Neural crest cell (in vitro differentiated cells): ENCODE data around the gene PRR22. TPM values are rescaled to one million over a fixed set of nuclear protein-coding genes. Genes with fewer than 3 reads are reported as not detected.
"Not testable (repeated sequence)": the region's sequence is repeated elsewhere in the genome, so short reads cannot be mapped to it uniquely, and the experiment has no call there.

Experiments used
- DNase-seq: peaks from one replicate; pipeline ENCODE4 v3.0.0; 2021; ENCODE audit warnings: low read depth, mixed read lengths, low spot score
- H3K27ac Mint-ChIP-seq: one replicate; pipeline ENCODE4 v1.8.0; 2021; ENCODE audit warnings: mild to moderate bottlenecking, mixed read lengths; ENCODE audit not compliant: unreplicated experiment
- H3K27me3 Mint-ChIP-seq: 2 replicates; pipeline ENCODE4 v1.8.0; 2021; ENCODE audit warnings: low read depth, mild to moderate bottlenecking, mixed read lengths
- H3K36me3 Mint-ChIP-seq: 2 replicates; pipeline ENCODE4 v1.8.0; 2021; ENCODE audit warnings: low read depth, mild to moderate bottlenecking, mixed read lengths
- H3K4me1 Mint-ChIP-seq: 2 replicates; pipeline ENCODE4 v1.8.0; 2021; ENCODE audit warnings: mixed read lengths
- H3K4me3 Mint-ChIP-seq: one replicate; pipeline ENCODE4 v1.8.0; 2021; ENCODE audit warnings: mild to moderate bottlenecking, mixed read lengths
- H3K9me3 Mint-ChIP-seq: 2 replicates; pipeline ENCODE4 v1.8.0; 2021; ENCODE audit warnings: mixed read lengths
- total RNA-seq: library from RNA; stranded (reverse); gene quantifications from 2 replicates; pipeline ENCODE4 v1.2.1, GENCODE V29; 2021
- TF ChIP-seq, protein P1 (sequence below): fragments of 200-600 bp; sonication (generic); conservative IDR thresholded peaks from 2 replicates; pipeline ENCODE4 v1.5.0; 2021; ENCODE audit warnings: antibody characterized with exemption, mild to moderate bottlenecking

Gene PRR22
- total RNA-seq, 1 donor from 2014 or later: 6.7 TPM

GRCh38 chr19:5753743-5754142, 30.8 kb downstream of the PRR22 start:
- Mint-ChIP-seq H3K36me3 (no peaks in the 10 kb centered on the region), H3K27ac (no peak overlapping the region), H3K9me3 (no peaks in the 10 kb centered on the region), H3K4me1 (no peaks in the 10 kb centered on the region), H3K4me3 (no peak overlapping the region), H3K27me3 (no peaks in the 10 kb centered on the region)
- TF ChIP-seq, protein P1, sequence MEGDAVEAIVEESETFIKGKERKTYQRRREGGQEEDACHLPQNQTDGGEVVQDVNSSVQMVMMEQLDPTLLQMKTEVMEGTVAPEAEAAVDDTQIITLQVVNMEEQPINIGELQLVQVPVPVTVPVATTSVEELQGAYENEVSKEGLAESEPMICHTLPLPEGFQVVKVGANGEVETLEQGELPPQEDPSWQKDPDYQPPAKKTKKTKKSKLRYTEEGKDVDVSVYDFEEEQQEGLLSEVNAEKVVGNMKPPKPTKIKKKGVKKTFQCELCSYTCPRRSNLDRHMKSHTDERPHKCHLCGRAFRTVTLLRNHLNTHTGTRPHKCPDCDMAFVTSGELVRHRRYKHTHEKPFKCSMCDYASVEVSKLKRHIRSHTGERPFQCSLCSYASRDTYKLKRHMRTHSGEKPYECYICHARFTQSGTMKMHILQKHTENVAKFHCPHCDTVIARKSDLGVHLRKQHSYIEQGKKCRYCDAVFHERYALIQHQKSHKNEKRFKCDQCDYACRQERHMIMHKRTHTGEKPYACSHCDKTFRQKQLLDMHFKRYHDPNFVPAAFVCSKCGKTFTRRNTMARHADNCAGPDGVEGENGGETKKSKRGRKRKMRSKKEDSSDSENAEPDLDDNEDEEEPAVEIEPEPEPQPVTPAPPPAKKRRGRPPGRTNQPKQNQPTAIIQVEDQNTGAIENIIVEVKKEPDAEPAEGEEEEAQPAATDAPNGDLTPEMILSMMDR: no peak
- no peak for DNase-seq

- Mint-ChIP-seq H3K27me3 (no peaks in the 10 kb centered on the region), H3K9me3 (no peaks in the 10 kb centered on the region), H3K4me1 (no peaks in the 10 kb centered on the region), H3K36me3 (no peaks in the 10 kb centered on the region), H3K27ac (no peak overlapping the region), H3K4me3 (no peak overlapping the region)
- TF ChIP-seq, protein P1: no peak
- DNase-seq: no peak
Measured at GRCh38 chr19:5751709-5752108, 32.8 kb downstream of the PRR22 start.

DNA sequence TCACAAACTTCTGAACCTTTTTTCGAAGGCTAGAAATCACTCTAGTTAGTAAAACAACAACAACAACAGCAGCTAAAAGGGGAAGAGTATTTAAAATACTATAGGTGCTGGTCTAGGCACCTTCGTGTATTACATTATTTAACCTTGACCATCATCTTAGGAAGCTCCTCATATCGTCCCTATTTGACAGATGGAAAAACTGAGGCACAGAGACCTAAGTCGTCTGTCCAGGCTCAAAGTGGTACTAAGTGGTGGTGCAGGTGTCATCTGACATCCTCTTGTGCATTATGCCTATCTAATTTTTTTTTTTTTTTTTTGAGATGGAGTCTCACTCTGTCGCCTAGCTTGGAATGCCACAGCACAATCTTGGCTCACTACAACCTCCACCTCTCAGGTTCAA, 35.0 kb downstream of the PRR22 start:
- no peaks in the 10 kb centered on the region for H3K36me3 Mint-ChIP-seq
- no peaks in the 10 kb centered on the region for H3K9me3 Mint-ChIP-seq
- no peak for DNase-seq
- peaks cover 6% of the 10 kb centered on the region for H3K27me3 Mint-ChIP-seq
- H3K4me1 Mint-ChIP-seq: no peaks in the 10 kb centered on the region
- H3K4me3 Mint-ChIP-seq: no peak overlapping the region
- TF ChIP-seq, protein P1: no peak
- no peak overlapping the region for H3K27ac Mint-ChIP-seq

- not testable (repeated sequence) for DNase-seq, H3K4me3 Mint-ChIP-seq, H3K9me3 Mint-ChIP-seq, H3K4me1 Mint-ChIP-seq, H3K27me3 Mint-ChIP-seq, H3K36me3 Mint-ChIP-seq, H3K27ac Mint-ChIP-seq
Measured at GRCh38 chr19:5748920-5749319, 35.6 kb downstream of the PRR22 start.

DNA sequence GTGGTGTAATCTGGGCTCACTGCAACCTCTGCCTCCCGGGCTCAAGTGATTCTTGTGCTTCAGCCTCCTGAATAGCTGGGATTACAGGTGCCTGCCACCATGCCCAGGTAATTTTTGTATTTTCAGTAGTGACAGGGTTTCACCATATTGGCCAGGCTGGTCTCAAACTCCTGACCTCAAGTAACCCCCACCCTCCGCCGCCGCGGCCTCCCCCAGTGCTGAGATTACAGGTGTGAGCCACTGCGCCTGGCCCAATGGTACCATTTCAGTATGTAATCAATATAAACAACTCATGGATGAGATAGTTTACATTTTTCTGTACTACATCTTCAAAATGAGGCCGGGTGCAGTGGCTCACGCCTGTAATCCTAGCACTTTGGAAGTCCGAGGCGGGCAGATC, 39.5 kb downstream of the PRR22 start:
- H3K36me3 Mint-ChIP-seq, H3K4me3 Mint-ChIP-seq, DNase-seq, H3K27ac Mint-ChIP-seq, H3K9me3 Mint-ChIP-seq, H3K4me1 Mint-ChIP-seq: not testable (repeated sequence)
- H3K27me3 Mint-ChIP-seq: peaks cover 17% of the 10 kb centered on the region

DNA sequence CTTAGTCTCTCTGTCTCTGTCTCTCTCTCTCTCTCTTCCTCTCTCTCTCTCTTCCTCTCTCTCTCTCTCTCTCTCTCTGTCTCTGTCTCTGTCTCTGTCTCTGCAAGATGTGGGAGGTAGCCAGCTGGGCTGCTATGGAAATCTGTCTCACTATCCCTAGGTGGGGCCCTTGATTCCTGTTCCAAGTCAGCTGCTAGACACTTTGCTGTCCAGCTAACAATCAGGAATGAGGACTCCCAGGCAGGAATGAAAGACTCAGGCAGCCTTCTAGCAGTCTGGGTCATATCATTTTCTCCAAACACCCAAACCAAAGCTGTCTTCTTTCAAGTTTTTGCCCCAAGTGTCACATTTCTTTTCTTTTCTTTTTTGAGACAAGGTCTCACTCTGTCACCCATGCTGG, 40.9 kb downstream of the PRR22 start:
- TF ChIP-seq, protein P1: no peak
- Mint-ChIP-seq H3K27ac (no peak overlapping the region), H3K4me3 (no peak overlapping the region), H3K4me1 (no peaks in the 10 kb centered on the region), H3K36me3 (no peaks in the 10 kb centered on the region), H3K9me3 (no peaks in the 10 kb centered on the region), H3K27me3 (peaks cover 17% of the 10 kb centered on the region)
- DNase-seq: no peak

DNA sequence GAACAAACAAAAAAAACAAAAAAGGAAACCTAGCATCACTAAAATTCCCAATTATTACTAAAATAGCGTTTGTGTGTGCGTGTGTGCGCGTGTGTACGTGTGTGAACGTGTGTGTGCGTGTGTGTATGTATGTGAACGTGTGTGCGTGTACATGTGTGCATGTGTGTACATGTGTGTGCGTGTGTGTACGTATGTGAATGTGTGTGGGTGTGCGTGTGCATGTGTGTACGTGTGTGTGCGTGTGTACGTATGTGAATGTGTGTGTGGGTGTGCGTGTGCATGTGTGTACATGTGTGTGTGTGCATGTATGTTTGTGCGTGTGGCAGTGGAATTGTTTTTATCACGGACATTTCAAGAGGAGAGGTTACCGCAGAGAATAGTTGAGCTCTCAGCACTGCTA, 42.5 kb downstream of the PRR22 start:
- H3K27me3 Mint-ChIP-seq: peaks cover 17% of the 10 kb centered on the region
- no peaks in the 10 kb centered on the region for H3K4me1 Mint-ChIP-seq
- TF ChIP-seq, protein P1: no peak
- no peak for DNase-seq
- H3K36me3 Mint-ChIP-seq: no peaks in the 10 kb centered on the region
- H3K9me3 Mint-ChIP-seq: no peaks in the 10 kb centered on the region
- H3K4me3 Mint-ChIP-seq: no peak overlapping the region
- H3K27ac Mint-ChIP-seq: no peak overlapping the region
